ENCODE measurements around the gene CACNB3.

The CACNB3 gene

DNA sequence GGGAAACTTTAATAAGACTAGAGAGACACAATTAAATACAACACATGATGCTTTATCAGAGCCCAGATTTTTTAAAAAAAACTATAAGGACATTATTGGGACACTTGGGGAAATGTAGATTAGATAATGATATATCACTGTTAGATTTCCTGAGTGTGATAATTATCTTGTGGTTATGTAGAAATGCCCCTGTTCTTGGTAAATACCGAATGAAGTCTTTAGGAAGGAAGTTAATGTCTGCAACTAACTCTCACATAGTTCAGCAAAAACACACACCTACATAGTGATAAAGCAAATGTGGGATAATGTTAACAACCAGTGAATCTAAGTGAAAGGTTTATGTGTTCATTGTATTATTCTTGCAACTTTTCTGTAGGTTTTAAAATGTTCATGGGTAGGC is 14.6 kb upstream of the CACNB3 start:
- H3K27ac ChIP-seq, result no peak overlapping the region
- no peak for TF ChIP-seq CTCF (IDR thresholded peaks at IDR 0.05)
- TF ChIP-seq ZFX (IDR thresholded peaks at IDR 0.05; ENCODE audit: borderline replicate concordance), result no peak

GRCh38 chr12:48807981-48808380 is 10.3 kb upstream of the CACNB3 start:
- no peak overlapping the region for H3K27ac ChIP-seq
- TF ChIP-seq CTCF (IDR thresholded peaks at IDR 0.05), result no peak
- no peak for TF ChIP-seq ZFX (IDR thresholded peaks at IDR 0.05; ENCODE audit: borderline replicate concordance)

DNA sequence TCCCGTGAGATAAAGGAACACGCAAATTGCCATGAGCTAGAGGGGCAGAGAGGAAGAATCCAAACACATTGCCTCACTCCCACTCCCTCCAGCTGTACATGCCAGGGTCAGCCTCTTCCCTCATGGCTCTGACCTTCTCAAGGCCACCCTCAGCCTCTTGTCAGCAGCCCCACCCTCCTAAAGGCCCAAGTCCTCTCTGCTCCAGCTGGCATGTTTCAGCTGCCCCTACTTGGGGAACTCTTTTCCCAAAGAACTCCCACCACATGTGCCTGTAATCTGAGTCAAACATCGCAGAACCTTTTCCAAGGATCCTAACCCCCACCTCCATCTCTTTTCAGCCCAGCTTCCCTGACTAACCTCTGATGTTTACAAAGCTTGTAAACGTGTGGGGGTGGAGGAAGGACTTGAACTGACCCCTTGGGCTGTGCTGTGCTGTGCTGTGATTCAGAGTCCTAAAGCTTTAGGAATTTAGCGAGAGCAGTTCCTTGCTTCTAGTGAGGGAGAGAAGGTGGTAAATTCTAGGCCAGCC is 7.3 kb upstream of the CACNB3 start:
- no peak overlapping the region for H3K27ac ChIP-seq
- TF ChIP-seq ZFX (IDR thresholded peaks at IDR 0.05; ENCODE audit: borderline replicate concordance) (no peak), CTCF (IDR thresholded peaks at IDR 0.05) (no peak)

- TF ChIP-seq ZFX (IDR thresholded peaks at IDR 0.05; ENCODE audit: borderline replicate concordance) (no peak), CTCF (IDR thresholded peaks at IDR 0.05) (no peak)
- no peak overlapping the region for H3K27ac ChIP-seq
Measured at GRCh38 chr12:48811437-48812090, 6.7 kb upstream of the CACNB3 start.

DNA sequence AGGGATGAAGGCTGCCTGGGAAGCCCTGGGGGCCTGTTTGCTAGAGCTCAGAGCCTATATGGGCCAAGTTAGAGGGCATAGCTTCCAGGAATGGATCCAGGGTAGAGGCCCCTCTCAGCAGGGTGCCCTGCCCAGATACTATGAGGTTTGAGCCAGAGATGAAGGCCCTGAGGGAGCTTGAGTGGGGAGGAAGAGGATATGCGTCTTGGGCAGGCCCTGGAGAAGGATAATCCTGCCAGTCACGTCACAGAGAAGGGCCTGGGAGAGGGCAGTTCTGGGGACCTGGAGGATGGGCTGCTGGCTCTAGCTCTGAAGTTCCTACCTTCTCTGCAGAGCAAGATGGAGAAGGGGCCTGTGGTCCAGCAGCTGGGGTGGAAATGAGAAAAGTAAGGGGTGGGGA is 5.9 kb upstream of the CACNB3 start:
- TF ChIP-seq CTCF (IDR thresholded peaks at IDR 0.05) (no peak), ZFX (IDR thresholded peaks at IDR 0.05; ENCODE audit: borderline replicate concordance) (no peak)
- no peak overlapping the region for H3K27ac ChIP-seq

DNA sequence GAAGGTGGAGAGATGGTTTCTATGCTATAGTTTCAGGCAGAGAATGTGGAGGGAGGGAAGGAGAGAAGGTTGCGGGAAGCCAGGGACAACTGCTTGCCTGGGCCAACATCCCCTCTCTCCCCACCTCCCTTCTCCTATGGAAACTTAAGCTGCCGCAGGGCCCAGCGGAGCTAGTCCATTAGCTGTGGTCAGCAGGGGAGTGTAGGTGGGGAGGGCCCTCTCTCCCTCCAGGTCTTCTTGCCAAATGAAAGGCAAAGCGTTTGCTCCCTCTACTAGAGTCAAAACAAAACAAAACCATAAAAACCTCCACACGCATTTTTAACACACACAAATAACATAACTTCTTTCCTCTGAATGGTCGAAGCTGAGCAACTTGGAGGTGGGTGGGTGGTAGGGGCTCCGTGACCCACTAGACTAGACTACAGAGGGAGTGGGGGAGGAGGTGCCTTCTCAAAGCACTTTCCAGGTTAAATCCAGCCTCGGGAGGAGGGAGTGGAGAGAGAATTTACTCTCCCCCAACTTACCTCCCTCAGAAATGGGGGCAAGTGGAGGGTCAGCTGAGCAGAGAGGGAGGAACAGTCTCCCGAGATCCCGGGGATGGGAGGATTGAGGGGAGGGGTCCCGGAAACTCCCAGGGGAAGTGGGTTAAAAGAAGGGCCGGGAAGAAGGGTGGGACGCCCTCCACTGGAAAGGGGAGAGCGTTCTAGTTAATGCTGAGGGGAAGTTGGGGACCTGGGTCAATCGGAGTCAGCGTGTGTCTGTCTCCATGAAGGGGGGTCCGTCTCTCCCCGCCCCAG is 4.6 kb upstream of the CACNB3 start:
- TF ChIP-seq ZFX (IDR thresholded peaks at IDR 0.05; ENCODE audit: borderline replicate concordance) (no peak), CTCF (IDR thresholded peaks at IDR 0.05) (no peak)
- H3K27ac ChIP-seq, result no peak overlapping the region

Data from 22Rv1 (cell line).